GM18909 (cell line): ENCODE data around the gene PAPSS1.

Experiments used
- ATAC-seq: cut with Tn5 transposase; IDR thresholded peaks from one replicate; pipeline ENCODE4 v1.9.1; 2021; ENCODE audit warnings: mild to moderate bottlenecking; ENCODE audit not compliant: unreplicated experiment, poor library complexity

PAPSS1 gene

GRCh38 chr4:107719922-107720722 lies at the start of gene PAPSS1:
PAPSS1 (minus strand) TSS chr4:107720234; CDS start chr4:107720179, 55 bp downstream.
- ATAC-seq, result peak; percentile 90

GRCh38 chr4:107760281-107760947 lies 40.4 kb upstream of the PAPSS1 start:
- no peak for ATAC-seq

- ATAC-seq, result peak; percentile 51
Observed at GRCh38 chr4:107757864-107758476, 37.9 kb upstream of the PAPSS1 start.

GRCh38 chr4:107757283-107757682 lies 37.2 kb upstream of the PAPSS1 start:
- ATAC-seq, result no peak

GRCh38 chr4:107755841-107756356 lies 35.9 kb upstream of the PAPSS1 start:
- ATAC-seq, result no peak

GRCh38 chr4:107751670-107752069 lies 31.6 kb upstream of the PAPSS1 start:
- ATAC-seq, result no peak

- ATAC-seq, result no peak
Observed at GRCh38 chr4:107747748-107748486, 27.9 kb upstream of the PAPSS1 start.

GRCh38 chr4:107746161-107746560 lies 26.1 kb upstream of the PAPSS1 start:
- no peak for ATAC-seq

GRCh38 chr4:107744532-107744931 lies 24.5 kb upstream of the PAPSS1 start:
- no peak for ATAC-seq

- ATAC-seq, result peak; percentile 48
Observed at GRCh38 chr4:107743532-107743931, 23.5 kb upstream of the PAPSS1 start.

- ATAC-seq, result no peak
Observed at GRCh38 chr4:107742791-107743190, 22.8 kb upstream of the PAPSS1 start.

- no peak for ATAC-seq
Observed at GRCh38 chr4:107742196-107742595, 22.2 kb upstream of the PAPSS1 start.

GRCh38 chr4:107740950-107741701 lies 21.1 kb upstream of the PAPSS1 start:
- ATAC-seq, result no peak

GRCh38 chr4:107740381-107740780 lies 20.3 kb upstream of the PAPSS1 start:
- no peak for ATAC-seq

GRCh38 chr4:107737450-107737849 lies 17.4 kb upstream of the PAPSS1 start:
- ATAC-seq, result no peak

- peak; percentile 73 for ATAC-seq
Observed at GRCh38 chr4:107736924-107737448, 17.0 kb upstream of the PAPSS1 start.

GRCh38 chr4:107736037-107736436 lies 16.0 kb upstream of the PAPSS1 start:
- ATAC-seq, result peak; percentile 58

- ATAC-seq, result peak; percentile 43
Observed at GRCh38 chr4:107734120-107734519, 14.1 kb upstream of the PAPSS1 start.

GRCh38 chr4:107733431-107733925 lies 13.4 kb upstream of the PAPSS1 start:
- no peak for ATAC-seq
